IPS-NIHi11 (cell line): Measurements from ENCODE around the gene SIN3B.

Source experiments
- DNase-seq: peaks from one replicate; pipeline ENCODE4 v3.0.0; 2012; ENCODE audit warnings: mixed read lengths, low spot score

The SIN3B gene

DNA sequence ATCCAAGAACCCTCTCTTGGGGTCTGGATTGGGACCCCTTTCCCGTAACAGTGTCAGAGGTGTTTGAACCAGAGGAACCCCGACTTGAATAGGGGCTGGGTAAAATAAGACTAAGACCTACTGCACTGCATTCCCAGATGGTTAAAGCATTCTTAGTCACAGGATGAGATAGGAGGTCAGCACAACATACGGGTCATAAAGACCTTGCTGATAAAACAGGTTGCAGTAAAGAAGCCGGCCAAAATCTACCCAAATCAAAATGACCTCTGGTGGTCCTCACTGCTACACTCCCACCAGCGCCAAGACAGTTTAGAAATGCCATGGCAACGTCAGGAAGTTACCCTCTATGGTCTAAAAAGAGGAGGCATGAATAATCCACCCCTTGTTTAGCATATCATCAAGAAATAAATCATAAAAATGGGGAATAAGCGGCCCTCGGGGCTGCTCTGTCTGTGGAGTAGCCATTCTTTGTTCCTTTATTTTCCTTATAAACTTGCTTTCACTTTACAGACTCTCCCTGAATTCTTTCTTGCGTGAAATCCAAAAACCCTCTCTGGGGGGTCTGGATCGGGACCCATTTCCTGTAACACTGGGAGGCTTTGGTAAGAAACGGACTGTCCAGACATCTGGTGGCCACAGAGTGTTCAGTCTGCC is 4.4 kb upstream of the SIN3B start:
- DNase-seq, result no peak

DNA sequence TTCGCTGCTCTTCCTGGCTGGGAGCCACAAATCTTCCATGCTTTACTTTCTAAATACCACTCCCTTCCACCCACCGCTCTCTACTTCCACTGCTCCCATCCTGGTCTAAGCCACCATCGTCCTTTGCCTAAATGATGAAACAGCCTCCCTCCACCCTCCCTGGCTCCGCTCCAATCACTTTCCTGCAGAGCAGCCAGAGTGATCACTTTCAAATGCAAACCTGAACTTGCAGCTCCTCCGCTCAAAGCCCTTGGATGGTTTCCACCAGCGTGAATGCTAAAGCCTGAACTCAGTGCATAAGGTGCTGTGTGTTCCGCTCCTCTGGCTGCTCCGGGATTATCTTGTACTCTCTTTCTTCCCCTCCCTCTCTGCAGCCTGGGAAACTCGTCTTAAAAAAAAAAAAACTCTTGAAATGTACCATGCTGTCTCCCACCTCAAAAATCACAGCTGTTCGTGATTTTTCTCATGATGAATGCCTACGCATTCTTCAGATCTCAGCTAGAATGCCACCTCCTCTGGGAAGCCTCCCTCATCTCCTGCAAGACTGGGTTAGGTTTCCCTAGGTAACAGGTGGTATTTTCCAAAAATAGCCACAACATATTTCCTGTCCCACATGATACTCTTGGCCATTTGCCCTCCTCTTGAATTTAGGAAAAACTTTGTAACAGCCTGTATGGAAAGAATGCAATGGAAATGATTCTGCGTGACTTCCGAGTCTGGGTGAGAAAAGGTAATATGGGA is 3.7 kb upstream of the SIN3B start:
- peak; percentile 55 for DNase-seq

DNA sequence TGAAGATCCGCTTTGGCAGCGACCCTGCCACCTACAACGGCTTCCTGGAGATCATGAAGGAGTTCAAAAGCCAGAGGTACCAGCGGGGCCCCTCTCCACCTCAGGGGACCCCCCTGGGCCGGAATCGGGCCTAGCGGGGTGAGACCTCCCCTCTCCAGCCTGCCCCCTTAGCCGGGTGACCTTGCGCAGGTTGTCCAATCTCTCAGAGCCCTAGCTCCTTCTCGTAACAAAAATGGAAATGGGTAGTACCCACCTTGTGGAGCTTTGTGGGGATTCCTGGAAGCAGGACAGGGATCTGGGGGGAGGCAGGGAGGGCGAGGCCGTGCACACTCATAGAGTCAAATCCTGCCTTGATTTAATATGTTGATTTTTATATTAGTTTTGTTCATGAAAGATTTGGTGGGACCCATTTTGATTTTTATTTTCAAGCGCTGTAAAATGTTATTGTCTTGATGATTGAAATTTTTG is 658 bp downstream of the SIN3B start:
- DNase-seq, result no peak

DNA sequence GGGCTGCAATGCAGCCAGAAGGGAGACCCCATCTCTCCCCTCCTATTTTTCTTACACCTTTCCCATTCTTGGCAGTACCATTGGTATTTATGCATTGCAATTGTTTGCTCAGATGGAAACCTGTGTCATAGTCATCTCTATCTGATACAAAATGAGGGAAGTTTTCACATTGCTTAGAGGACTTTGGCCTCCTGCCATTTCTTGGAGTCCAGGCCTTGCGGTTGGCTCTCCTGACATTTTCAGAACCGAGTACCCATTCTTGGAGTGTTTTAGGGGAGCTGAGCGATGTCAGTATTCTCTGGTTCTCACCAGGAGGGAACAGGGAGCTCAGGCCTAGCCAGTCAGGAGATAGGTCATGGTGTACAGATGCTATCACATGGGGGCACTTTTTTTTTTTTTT is 1.5 kb downstream of the SIN3B start:
- no peak for DNase-seq

GRCh38 chr19:16831531-16831930 is 2.3 kb downstream of the SIN3B start:
- DNase-seq, result no peak

DNA sequence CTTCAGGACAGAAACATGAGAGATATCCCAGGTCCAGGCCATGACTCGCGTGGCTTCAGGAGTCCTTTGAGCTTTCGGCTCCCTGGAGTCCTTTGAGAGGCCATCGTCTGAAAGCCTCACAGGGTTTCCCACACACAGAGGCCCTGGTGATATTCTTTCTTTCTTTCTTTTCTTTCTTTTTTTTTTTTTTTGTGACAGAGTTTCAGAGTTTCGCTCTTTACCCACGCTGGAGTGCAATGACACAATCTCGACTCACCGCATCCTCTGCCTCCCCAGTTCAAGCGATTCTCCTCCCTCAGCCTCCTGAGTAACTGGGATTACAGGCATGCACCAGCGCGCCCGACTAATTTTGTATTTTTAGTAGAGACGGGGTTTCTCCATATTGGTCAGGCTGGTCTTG is 5.5 kb downstream of the SIN3B start:
- DNase-seq, result no peak

- no peak for DNase-seq
These were observed 7.2 kb downstream of the SIN3B start for GRCh38 chr19:16836115-16837034.

DNA sequence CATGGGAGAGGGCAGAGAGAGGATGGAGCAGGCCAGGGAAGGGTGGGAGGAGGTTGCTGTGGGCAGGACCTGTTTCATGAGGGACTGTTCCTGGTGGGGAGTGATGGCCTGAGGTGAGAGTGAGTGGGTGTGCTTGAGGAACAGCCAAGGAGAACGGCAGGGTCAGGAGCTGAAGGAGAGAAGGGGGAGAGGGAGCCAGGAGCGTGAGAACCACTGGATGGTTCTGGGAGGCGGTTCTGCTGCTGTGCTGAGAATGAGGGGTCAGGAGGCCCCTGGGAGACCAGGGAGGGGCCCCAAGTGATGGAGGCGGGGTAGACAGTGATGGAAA is 7.8 kb downstream of the SIN3B start:
- no peak for DNase-seq

- DNase-seq, result no peak
These were observed 12.3 kb downstream of the SIN3B start for GRCh38 chr19:16841391-16841926.

DNA sequence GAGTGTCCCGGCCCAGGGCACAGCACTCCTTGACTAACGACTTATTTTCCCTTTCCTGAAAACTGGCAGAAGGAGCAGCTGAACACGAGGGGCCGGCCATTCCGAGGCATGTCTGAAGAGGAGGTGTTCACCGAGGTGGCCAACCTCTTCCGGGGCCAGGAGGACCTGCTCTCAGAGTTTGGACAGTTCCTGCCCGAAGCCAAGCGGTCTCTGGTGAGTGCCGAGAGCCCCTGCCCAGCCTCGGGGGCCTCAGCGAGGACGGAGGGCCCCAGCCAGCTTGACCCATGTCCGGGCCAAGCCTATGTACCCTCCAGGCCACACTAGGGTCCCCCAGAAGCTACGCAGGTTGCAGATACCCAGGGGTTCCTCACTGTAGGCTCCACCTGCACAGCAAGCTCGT is 17.7 kb downstream of the SIN3B start:
- DNase-seq, result no peak

DNA sequence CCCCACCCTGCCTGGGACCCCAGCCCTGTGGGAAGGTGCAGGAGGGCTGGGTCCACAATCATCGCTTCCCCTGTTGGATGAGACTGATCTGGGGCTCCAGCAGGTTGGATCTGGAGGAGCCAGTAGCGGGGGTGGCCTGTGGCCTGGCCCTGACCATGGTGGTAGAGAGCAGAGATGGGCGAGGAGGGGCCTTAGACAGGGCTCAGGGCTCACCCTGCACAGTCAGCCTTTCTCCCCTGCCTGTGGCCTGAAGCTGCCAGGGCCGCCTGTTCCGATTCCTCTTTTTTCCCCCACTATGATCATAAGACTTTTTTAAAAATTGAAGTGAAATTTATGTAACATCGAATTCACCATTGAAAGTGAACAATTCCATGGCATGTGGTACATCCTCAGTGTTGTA is 18.2 kb downstream of the SIN3B start:
- DNase-seq, result no peak

GRCh38 chr19:16849168-16849567 is 20.0 kb downstream of the SIN3B start:
- no peak for DNase-seq

DNA sequence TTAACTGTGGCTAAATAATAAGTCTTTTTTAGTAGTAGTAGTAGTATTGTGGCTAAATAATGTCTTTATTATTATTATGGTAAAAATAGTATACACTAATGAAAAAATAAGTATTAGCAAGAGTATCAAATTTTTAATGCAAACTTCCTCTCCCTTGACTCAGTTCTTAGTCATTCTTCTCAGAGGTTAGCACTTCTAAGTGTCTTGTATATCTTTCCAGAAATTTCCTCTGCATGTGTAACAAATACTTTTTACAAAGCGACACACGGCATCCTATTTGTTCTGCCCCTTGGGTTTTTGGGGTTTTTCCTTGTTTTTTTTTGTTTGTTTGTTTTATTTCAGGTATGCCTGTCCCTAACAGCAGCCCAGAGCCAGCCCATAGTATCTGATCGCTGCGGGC is 20.9 kb downstream of the SIN3B start:
- no peak for DNase-seq

GRCh38 chr19:16851031-16851712 is 22.0 kb downstream of the SIN3B start:
- no peak for DNase-seq

DNA sequence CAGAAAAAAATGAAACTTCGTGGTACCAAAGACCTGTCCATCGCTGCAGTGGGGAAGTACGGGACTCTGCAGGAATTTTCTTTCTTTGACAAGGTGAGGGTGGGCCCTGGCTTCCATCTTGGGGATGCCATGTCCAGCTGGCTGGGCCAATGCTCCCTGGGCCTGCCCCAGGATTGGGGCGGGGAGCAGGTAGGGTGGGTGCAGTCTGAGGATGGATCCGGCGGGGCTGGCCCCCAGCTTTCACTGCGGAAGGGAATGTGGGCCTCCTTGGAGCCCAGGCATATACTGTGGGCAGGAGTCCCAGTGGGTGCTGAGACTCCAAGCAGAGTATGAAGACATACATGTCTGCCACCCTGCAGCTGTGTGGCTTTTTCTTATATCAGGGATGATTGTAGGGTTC is 23.9 kb downstream of the SIN3B start:
- DNase-seq, result no peak

DNA sequence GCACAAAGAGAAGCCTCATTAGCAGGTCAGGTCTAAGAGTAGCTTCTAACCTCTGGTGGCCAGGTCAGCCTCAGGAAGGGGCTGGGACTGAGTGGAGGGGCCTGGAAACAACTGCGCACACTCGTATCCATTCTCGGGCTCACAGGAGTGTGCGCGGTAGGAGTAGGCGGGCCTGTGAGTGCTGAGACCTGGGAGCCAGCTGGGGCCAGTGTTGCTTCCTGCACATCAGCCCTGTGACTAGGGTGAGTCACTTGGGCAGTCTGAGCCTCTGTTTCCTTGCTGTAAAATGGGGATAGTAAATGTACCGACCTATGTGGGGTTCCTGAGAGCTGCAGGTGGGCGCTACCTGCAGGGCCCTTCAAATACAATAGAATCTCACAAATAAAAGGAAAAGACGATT is 26.9 kb downstream of the SIN3B start:
- no peak for DNase-seq

- no peak for DNase-seq
These were observed 30.4 kb downstream of the SIN3B start for GRCh38 chr19:16859626-16860025.

DNA sequence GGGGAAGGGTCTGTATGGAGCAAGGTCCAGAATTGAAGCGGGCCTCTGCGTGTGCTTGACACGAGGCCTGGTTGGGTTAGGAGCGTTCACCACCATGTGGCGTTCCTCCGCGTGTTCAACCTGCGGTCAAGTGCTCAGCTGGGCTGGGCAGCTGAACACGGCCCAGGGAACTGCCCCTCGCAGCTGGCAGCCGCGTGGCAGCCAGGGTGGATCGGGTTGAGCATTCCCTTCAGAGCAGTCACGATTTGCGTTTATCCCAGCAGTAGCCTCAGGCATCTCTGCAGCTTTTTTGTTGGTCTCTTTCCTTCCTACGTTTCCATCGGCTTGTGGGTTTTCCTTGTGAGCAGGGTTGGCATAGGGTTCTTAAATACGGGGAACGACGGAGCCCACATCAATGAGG is 30.9 kb downstream of the SIN3B start:
- no peak for DNase-seq

GRCh38 chr19:16861011-16861410 is 31.8 kb downstream of the SIN3B start:
- no peak for DNase-seq

GRCh38 chr19:16861834-16862233 is 32.6 kb downstream of the SIN3B start:
- DNase-seq, result no peak

- DNase-seq, result no peak
These were observed 33.7 kb downstream of the SIN3B start for GRCh38 chr19:16862826-16863415.

- DNase-seq, result no peak
These were observed 38.0 kb downstream of the SIN3B start for GRCh38 chr19:16867211-16867610.
